ENCODE results near the gene EHMT1.

GRCh38 chr9:137774775-137775386, 156.1 kb downstream of the EHMT1 start:
- TF ChIP-seq CTCF (IDR thresholded peaks at IDR 0.05; ENCODE audit: insufficient read depth, low read length, poor library complexity, severe bottlenecking) (no peak), EZH2phosphoT487 (conservative IDR thresholded peaks at IDR 0.05; ENCODE audit: low read length) (no peak)

Data from SU-DHL-6 (cell line).